SJCRH30 (cell line): ENCODE results near the gene CALHM2. TPM values are rescaled to one million over a fixed set of nuclear protein-coding genes. Genes with fewer than 3 reads are reported as not detected.

Experiments used
- DNase-seq, 2 experiments: peaks; one replicate each; pipeline ENCODE4 v3.0.0-alpha.2; 2015 to 2020
- H3K27ac ChIP-seq: fragments of 250-450 bp; sonication (Bioruptor Pico); 2 replicates; pipeline ENCODE4 v1.5.1; 2020; ENCODE audit warnings: mild to moderate bottlenecking, moderate library complexity
- H3K27me3 ChIP-seq: fragments of 250-450 bp; sonication (Bioruptor Pico); 2 replicates; pipeline ENCODE4 v1.5.1; 2020; ENCODE audit warnings: mild to moderate bottlenecking, moderate library complexity
- H3K36me3 ChIP-seq: fragments of 250-450 bp; sonication (Bioruptor Pico); 2 replicates; pipeline ENCODE4 v1.5.1; 2020; ENCODE audit warnings: mild to moderate bottlenecking, moderate library complexity
- H3K4me1 ChIP-seq: fragments of 250-450 bp; sonication (Bioruptor Pico); 2 replicates; pipeline ENCODE4 v1.5.1; 2020; ENCODE audit warnings: mild to moderate bottlenecking, moderate library complexity
- H3K4me3 ChIP-seq: fragments of 250-450 bp; sonication (Bioruptor Pico); 2 replicates; pipeline ENCODE4 v1.5.1; 2020; ENCODE audit warnings: mild to moderate bottlenecking, moderate library complexity
- H3K9me3 ChIP-seq: fragments of 250-450 bp; sonication (Bioruptor Pico); replicated peaks from 2 replicates; pipeline ENCODE4 v1.5.1; 2020; ENCODE audit warnings: mild to moderate bottlenecking, moderate library complexity
- total RNA-seq: library from RNA; depleted of rRNA; stranded (reverse); fragments of >200 nt; shearing (Covaris generic); gene quantifications from 2 replicates; pipeline ENCODE4 v1.2.3, GENCODE V29; 2014; rRNA removed

The CALHM2 gene, protein sequence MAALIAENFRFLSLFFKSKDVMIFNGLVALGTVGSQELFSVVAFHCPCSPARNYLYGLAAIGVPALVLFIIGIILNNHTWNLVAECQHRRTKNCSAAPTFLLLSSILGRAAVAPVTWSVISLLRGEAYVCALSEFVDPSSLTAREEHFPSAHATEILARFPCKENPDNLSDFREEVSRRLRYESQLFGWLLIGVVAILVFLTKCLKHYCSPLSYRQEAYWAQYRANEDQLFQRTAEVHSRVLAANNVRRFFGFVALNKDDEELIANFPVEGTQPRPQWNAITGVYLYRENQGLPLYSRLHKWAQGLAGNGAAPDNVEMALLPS
- 34.8 and 35.0 TPM in 2 replicates for total RNA-seq

DNA sequence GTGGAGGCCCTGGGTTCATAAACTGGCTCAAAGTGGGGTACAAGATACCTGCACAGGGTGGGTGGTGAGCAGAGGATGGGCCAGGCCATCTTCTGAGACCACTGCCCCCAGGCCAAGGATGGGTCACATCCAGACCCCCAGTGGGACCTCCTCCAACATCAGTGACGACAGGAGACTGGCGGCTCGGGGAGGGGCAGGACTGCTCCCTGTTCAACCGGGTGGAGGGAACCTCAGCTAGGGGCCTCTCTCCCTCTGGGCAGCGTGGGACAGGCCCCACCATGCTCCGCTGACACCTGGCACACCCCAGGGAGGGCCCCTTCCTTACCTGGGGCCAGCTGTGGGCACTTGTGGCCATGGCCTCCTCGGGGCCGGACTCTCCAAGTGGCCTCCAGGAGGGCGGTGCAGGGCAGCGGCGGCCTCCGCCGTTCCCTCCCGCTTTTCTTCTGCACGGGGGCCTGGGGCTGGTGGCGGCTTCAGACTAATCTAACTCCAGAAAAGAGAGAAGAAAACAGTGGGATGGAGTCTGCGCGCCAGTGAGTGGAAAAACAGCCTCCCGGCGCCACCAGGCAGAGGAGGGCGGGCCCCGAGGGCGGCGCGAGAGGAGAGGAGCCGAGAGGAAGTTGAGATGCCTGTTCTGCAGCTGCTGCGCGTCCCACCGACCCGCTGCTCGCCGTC lies at the start of gene CALHM2:
CALHM2 (minus strand) TSS at position 540 of the 675 bp plus-strand sequence. CDS start 2,429 bp downstream, outside the sequence.
- H3K36me3 ChIP-seq = peaks cover 18% of the 10 kb centered on the region
- H3K27me3 ChIP-seq = no peaks in the 10 kb centered on the region
- DNase-seq = peak; percentile 85 to 87
- H3K4me1 ChIP-seq = peaks cover 15% of the 10 kb centered on the region
- peak within 1 kb of the TSS; percentile 67 for H3K27ac ChIP-seq
- H3K4me3 ChIP-seq = peak within 1 kb of the TSS; percentile 67
- H3K9me3 ChIP-seq = no peaks in the 10 kb centered on the region

DNA sequence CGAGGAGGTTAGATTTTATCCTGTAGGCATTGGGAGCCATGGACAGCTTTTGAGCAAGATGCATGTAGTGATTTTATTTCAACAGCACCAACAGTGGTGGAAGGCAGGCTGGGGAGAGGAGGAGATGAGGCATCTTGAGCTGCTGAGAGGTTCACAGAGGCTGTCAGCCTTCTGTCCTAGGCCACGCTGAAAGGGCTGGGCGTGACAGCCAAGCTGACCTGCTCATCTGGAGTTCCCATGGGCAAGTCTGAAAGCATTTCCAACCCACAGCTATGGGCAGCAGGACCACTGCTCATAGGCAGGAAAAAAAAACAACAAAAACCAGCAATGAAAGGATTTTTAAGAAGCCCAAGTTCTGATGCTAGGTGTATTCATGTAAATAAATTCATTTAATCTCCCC lies 49.0 kb upstream of the CALHM2 start:
- H3K36me3 ChIP-seq = no peaks in the 10 kb centered on the region
- H3K27ac ChIP-seq = no peak overlapping the region
- H3K27me3 ChIP-seq = no peaks in the 10 kb centered on the region
- H3K4me3 ChIP-seq = no peak overlapping the region
- DNase-seq = no peak
- no peaks in the 10 kb centered on the region for H3K9me3 ChIP-seq
- H3K4me1 ChIP-seq = peaks cover 26% of the 10 kb centered on the region

DNA sequence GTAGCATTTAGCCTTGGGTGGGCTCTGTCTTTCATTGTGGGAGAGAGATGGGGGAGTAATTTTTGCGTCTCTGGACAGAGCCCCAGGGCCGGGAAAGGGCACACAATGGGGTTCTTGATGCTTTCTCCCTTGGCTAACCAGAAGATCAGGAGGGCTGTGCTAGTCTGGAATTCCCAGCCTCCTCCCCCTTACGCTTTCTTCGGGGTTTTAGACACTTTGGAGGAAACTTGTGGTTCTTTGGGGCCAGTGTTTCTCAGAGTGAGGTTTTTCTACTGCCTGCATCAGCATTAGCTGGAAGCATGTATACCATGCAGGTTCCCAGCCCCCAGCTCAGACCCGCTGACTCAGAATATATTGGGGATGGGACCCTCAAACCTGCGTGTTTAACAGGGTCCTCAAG lies 48.3 kb upstream of the CALHM2 start:
- Histone ChIP-seq H3K9me3 (no peaks in the 10 kb centered on the region), H3K27me3 (no peaks in the 10 kb centered on the region), H3K27ac (no peak overlapping the region), H3K4me3 (no peak overlapping the region), H3K4me1 (peaks cover 26% of the 10 kb centered on the region), H3K36me3 (no peaks in the 10 kb centered on the region)
- no peak for DNase-seq

DNA sequence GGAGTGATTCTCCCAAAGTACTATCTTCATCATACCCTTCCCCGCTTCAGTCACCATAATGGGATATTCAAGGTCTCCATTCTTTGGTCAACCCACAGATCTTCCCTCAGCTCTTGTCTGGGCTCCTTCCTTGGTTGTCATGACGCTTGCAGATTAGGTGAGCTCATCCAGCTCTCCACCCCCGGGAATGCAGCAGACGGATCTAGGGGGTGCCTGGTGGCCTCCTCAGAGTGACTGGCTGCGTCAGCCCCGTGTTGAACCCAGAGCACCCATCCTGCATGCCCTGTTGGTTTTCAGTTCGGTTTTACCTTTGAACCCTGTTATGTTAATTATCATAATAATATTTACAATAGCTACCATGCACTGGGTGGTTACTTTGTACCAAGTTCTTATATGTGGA lies 47.7 kb upstream of the CALHM2 start:
- no peak for DNase-seq
- Histone ChIP-seq H3K27me3 (no peaks in the 10 kb centered on the region), H3K4me3 (no peak overlapping the region), H3K27ac (no peak overlapping the region), H3K9me3 (no peaks in the 10 kb centered on the region), H3K4me1 (peaks cover 26% of the 10 kb centered on the region), H3K36me3 (no peaks in the 10 kb centered on the region)

DNA sequence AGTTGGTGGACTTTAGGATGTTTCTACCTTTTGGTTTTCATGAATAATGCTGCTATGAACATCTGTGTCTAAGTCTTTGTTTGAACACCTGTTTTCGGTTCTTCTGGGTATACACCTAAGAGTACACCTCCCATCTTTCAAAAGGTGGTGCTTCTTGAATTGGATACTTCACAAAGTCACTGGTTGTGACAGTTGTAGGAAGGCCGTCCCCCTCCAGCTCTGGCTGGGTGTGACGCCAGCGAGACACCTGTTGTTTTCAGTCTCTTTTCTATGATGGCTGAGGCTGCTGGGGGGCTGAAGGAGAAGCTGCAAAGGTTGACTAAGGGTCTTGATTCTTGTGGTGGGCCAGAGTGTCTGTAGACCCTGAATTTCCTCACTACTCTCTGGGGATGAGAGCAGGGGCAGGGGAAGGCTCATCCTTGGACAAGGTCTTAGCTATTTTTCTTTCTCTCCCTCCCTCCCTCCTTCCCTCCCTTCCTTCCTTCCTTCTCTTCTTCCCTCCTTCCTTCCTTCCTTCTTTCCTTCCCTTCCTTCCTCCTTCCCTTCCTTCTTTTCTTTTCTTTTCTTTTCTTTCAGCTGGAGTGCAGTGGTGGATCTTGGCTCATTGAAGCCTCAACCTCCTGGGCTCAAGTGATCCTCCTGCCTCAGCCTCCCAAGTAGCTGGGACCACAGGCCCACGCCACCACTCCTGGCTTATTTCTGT lies 46.9 kb upstream of the CALHM2 start:
- H3K36me3 ChIP-seq = no peaks in the 10 kb centered on the region
- peaks cover 23% of the 10 kb centered on the region for H3K4me1 ChIP-seq
- DNase-seq = peak; percentile 64 to 77
- H3K4me3 ChIP-seq = no peak overlapping the region
- no peak overlapping the region; the same call in 1 of the 2 replicates for H3K27ac ChIP-seq
- no peaks in the 10 kb centered on the region for H3K27me3 ChIP-seq
- H3K9me3 ChIP-seq = no peaks in the 10 kb centered on the region

DNA sequence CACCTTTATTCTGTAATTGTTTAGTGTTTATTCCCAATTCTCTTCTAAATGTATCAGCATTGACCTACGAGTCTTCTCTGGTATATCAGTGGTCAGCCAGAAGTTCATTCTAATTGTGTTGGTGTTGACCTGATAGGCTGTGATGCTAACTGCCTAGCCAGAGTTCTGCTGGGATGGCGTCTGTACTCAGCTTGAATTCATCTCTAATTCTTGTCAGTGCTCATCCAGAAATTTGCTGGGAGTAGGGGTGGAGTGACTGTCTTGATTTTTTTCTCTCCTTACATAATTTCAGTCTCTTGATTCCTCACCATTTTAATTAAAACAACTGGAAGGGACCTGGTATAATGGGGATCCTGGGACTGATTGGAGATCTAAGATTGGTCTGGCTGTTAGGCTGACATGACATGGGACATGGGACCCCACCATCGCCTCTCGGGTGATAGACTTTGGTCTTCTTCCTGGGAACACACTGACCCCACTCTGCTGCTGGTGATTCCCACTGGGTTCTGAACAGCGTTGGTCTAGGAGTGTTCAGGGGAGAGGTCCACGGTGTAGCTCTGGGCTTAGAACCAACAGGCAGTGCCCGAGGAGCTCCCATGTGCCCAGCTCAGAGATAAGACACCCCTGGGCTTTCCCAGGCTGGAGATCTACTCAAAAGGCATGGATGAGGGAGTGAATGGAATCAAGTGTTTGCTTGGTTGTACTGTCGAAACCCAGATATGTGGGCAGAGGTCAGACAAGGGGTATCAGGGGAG lies 45.2 kb upstream of the CALHM2 start:
- Histone ChIP-seq H3K36me3 (no peaks in the 10 kb centered on the region), H3K27ac (no peak overlapping the region), H3K9me3 (no peaks in the 10 kb centered on the region), H3K4me1 (peaks cover 22% of the 10 kb centered on the region), H3K4me3 (no peak overlapping the region), H3K27me3 (no peaks in the 10 kb centered on the region)
- DNase-seq = no peak

DNA sequence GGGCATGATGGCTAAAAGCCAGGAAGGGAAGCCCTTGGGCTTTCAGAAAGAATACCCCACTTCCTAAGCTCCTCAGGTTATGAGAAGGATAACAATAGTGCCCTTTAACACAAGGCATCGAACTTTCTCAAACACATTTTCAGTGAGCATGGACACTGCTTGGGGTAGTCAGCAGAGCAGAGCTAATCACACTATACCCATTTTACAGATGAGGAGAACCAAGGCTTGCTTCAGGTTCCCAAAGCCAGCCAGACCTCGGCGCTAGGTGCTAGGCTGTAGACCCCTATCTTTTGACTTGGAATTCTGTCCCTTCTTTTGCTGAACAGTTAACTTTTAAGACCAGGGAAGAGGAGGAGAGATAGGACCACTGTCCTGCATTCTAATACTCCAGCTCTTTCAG lies 43.2 kb upstream of the CALHM2 start:
- Histone ChIP-seq H3K4me3 (no peak overlapping the region), H3K27ac (no peak overlapping the region), H3K9me3 (no peaks in the 10 kb centered on the region), H3K27me3 (no peaks in the 10 kb centered on the region), H3K36me3 (no peaks in the 10 kb centered on the region), H3K4me1 (peaks cover 36% of the 10 kb centered on the region)
- no peak for DNase-seq

DNA sequence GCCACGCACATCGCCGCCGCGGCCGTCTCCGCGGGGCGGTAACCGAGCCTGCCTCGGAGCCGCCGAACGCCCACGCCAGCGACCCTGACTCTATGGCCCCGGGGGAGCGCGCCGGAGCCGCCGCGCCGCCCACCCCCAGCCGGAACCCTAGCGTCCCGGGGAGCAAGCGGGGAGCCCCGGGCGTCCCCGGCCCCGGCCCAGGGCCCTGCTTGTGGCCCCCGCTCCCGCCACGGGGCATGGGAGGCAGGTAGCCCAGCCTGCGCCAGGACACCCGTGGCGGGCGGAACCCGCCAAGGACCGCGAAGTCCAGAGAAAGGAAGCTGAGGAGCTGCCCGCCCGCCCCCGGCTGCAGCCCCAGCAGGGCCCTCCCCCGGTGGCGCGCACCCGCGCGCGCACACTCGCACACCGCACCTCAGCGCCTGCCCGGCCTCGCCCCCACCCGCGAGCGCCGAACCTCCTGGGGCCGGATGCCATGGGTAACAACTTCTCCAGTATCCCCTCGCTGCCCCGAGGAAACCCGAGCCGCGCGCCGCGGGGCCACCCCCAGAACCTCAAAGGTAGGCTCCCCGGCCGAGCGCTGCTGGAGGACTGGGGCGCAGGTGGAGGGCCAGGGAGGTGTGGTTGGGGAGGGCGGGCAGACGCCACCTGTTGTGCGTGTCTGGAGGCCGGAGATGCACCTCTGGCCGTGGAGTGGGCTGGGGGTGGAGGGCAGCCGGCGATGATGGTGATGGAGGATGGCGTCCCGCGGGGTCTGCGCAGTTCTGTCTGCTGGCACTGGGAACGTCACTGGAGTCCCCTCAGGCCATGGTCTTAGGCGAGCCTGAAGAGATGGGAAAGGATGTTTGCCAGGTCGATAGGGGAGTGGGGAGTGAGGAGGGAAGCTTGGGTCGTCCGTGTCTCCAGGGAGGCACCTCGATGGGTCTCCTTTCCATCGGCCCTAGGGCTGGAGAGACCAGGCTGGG lies 42.0 kb upstream of the CALHM2 start:
- H3K27me3 ChIP-seq = no peaks in the 10 kb centered on the region
- no peaks in the 10 kb centered on the region for H3K9me3 ChIP-seq

DNA sequence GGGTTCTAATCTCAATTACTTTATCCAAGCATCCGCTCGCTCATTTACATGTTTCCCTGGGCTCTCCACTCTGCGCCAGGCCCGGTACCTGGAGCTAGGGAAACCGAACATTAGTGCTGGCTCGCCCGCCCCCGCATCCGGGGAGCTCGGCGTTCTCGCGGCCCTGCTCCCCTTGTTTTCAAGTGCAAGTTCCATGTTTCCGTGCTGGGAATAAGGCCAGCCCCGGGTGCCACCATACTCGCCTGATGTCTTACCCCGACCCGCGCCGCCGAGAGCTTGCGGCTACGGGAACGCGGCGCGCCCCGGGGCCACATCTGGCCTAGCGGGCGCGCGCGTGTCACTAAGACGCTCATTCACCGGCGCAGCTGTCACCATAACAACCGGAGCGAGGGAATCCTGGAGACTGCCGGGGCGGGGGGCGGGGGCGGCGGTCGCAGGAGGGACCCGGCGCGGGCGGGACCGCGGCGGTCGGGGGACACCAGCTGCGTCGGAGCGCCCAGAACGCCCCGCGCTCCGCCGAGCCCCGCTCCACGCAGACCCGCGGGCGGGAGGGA lies 41.3 kb upstream of the CALHM2 start, which contains the start of gene NEURL1:
NEURL1 (plus strand) TSS at position 344 of the 554 bp plus-strand sequence. CDS start 683 bp downstream, outside the sequence.
- H3K27ac ChIP-seq = peak within 1 kb of the TSS; percentile 20; the same call in 1 of the 2 replicates

More for the DNA sequence above, 42.0 kb upstream of the CALHM2 start:
- H3K4me3 ChIP-seq = peak overlapping the region; percentile 64
- H3K27ac ChIP-seq = no peak overlapping the region
- peak in 1 of 2 experiments; percentile 25 for DNase-seq
- no peaks in the 10 kb centered on the region for H3K36me3 ChIP-seq
- H3K4me1 ChIP-seq = peaks cover 30% of the 10 kb centered on the region

DNA sequence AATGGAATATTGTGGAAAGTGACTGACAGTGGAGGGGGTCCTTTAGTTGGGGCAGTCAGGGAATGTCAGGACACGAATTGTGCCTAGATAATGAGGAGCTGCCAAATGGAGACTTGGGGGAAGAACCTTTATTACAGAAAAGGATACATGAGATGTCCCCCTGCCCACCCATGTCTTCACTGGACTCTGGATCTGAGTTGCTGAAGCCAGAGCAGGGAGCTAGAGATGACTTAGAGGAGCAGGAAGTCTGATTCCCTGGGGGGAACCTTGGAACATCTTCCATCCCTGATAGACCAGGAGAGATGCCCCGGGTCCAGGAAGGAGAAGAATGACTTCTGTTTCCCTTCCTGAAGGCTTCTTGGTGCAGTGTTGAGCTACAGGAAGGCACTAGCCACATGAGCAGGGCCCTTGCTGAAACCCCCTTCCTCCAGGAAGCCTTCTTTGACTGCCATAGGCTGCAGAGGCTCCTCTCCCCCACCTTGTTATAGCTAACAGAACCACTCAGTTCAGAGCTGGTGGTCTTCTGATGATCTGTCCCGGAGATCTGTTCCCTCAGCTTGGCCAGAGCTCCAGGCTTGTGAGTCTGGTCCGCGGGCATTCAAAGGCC lies 40.6 kb upstream of the CALHM2 start:
- H3K4me3 ChIP-seq = no peak overlapping the region; the same call in 1 of the 2 replicates
- peaks cover 23% of the 10 kb centered on the region for H3K4me1 ChIP-seq
- no peaks in the 10 kb centered on the region for H3K36me3 ChIP-seq
- H3K27ac ChIP-seq = peak overlapping the region; percentile 20; the same call in 1 of the 2 replicates
- no peak for DNase-seq
- no peaks in the 10 kb centered on the region for H3K9me3 ChIP-seq
- no peaks in the 10 kb centered on the region for H3K27me3 ChIP-seq

More for the DNA sequence above, 41.3 kb upstream of the CALHM2 start, which contains the start of gene NEURL1:
- H3K27me3 ChIP-seq = no peaks in the 10 kb centered on the region
- peaks cover 23% of the 10 kb centered on the region for H3K4me1 ChIP-seq
- DNase-seq = peak; percentile 55 to 70
- H3K4me3 ChIP-seq = peak within 1 kb of the TSS; percentile 64
- no peaks in the 10 kb centered on the region for H3K36me3 ChIP-seq
- no peaks in the 10 kb centered on the region for H3K9me3 ChIP-seq

DNA sequence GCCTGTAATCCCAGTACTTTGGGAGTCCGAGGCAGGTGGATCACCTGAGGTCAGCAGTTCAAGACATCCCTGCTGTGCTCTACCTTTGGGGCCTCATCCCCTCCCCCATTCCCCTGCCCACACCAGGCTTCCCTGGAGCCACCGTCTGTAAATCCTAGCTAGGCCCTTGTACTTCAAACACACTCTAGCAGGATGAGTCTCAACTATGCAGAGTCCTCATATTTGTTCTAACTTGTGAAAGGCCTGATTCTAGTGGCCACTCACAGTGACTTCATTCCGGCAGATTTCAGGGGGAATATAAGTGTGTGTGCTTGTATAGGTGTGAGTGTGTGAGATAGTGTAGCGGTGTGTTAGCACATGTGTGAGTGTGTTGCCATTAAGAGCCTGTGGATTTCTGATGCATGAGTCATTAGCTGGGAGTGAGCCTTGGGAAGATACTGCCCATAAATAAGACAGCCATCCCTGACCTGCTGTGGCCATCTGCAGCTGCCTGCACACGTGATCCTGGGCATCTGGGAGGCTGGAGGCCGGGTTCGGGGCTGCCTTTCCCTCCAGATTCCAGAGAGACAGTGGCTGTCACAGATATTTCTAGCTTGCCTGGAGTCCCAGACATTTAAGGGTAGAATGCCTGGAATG lies 39.7 kb upstream of the CALHM2 start:
- H3K4me3 ChIP-seq = no peak overlapping the region
- peaks cover 23% of the 10 kb centered on the region for H3K4me1 ChIP-seq
- peak; percentile 90 for DNase-seq
- H3K36me3 ChIP-seq = no peaks in the 10 kb centered on the region
- H3K27ac ChIP-seq = peak overlapping the region; percentile 20
- no peaks in the 10 kb centered on the region for H3K9me3 ChIP-seq
- H3K27me3 ChIP-seq = no peaks in the 10 kb centered on the region

DNA sequence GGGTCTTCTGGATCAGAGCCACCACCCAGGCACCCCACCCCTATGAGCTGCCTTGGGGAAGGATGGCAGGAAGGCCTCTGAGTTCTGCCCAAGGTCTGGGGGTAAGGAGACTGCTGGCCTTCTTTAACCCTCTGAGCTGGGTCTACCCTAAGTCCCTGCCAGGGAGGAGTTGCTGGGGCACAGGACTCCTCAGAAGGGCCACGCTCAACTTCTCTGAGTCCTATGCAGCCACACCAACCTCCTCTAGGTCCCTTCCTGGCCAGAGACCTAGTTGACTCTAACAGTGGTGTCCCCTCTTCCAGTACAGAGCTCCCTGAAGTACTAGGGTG lies 38.8 kb upstream of the CALHM2 start:
- no peak overlapping the region for H3K4me3 ChIP-seq
- no peak overlapping the region for H3K27ac ChIP-seq
- DNase-seq = no peak
- H3K36me3 ChIP-seq = no peaks in the 10 kb centered on the region
- no peaks in the 10 kb centered on the region for H3K27me3 ChIP-seq
- H3K4me1 ChIP-seq = peaks cover 23% of the 10 kb centered on the region
- H3K9me3 ChIP-seq = no peaks in the 10 kb centered on the region

DNA sequence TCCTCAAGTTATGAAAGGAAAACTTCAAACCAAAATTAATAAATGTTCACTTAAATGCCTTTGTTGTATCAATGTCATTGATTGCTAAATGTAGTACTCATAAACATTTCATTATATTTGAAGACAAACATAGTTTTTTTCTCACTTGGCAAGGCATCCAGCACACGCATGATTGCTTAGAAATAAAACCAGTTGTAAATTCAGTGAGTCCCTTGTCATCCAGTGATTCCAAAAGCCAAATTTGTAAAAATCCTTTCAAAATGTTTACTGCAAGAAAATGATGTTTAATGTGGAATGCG lies 35.2 kb upstream of the CALHM2 start:
- Histone ChIP-seq H3K36me3 (no peaks in the 10 kb centered on the region), H3K4me1 (peaks cover 18% of the 10 kb centered on the region), H3K27me3 (no peaks in the 10 kb centered on the region), H3K4me3 (no peak overlapping the region), H3K9me3 (no peaks in the 10 kb centered on the region), H3K27ac (no peak overlapping the region)
- no peak for DNase-seq
